ENCODE results near the gene NUDT19. TPM values are rescaled to one million over a fixed set of nuclear protein-coding genes. Genes with fewer than 3 reads are reported as not detected.
"Not testable (repeated sequence)": the region's sequence is repeated elsewhere in the genome, so short reads cannot be mapped to it uniquely, and the experiment has no call there.

Gene NUDT19
- total and polyA plus RNA-seq, 9 donors = 5.3 to 9.4 (median 8.4) TPM

GRCh38 chr19:32702010-32702409, 10.4 kb downstream of the NUDT19 start:
- H3K4me1 ChIP-seq (ENCODE audit: control insufficient read depth, insufficient read depth, low read length) = no peaks in the 10 kb centered on the region
- no peak for DNase-seq
- no peaks in the 10 kb centered on the region for H3K27me3 ChIP-seq (ENCODE audit: control insufficient read depth, insufficient read depth, low read length)
- H3K27ac ChIP-seq (ENCODE audit: low read length) = no peak overlapping the region
- peaks cover 14% of the 10 kb centered on the region for H3K36me3 ChIP-seq (ENCODE audit: control insufficient read depth, insufficient read depth, low read length)
- no peak overlapping the region for H3K4me3 ChIP-seq (ENCODE audit: low read length)
- WGBS (ENCODE audit: insufficient coverage) = 86% methylated on average over 3 of the region's 5 CpGs
- peaks cover 24% of the 10 kb centered on the region for H3K9me3 ChIP-seq (replicated peaks; ENCODE audit: control insufficient read depth, low read depth, low read length)

- not testable (repeated sequence) for H3K4me1 ChIP-seq (ENCODE audit: control insufficient read depth, insufficient read depth, low read length); DNase-seq; H3K27me3 ChIP-seq (ENCODE audit: control insufficient read depth, insufficient read depth, low read length); H3K36me3 ChIP-seq (ENCODE audit: control insufficient read depth, insufficient read depth, low read length); H3K27ac ChIP-seq (ENCODE audit: low read length); H3K4me3 ChIP-seq (ENCODE audit: low read length)
- H3K9me3 ChIP-seq (replicated peaks; ENCODE audit: control insufficient read depth, low read depth, low read length) = peaks cover 24% of the 10 kb centered on the region
- no CpG with 5 or more reads among the region's 2 CpGs for WGBS (ENCODE audit: insufficient coverage)
These were observed 12.4 kb downstream of the NUDT19 start for GRCh38 chr19:32704006-32704405.

- H3K36me3 ChIP-seq (ENCODE audit: control insufficient read depth, insufficient read depth, low read length) = peaks cover 16% of the 10 kb centered on the region
- H3K27me3 ChIP-seq (ENCODE audit: control insufficient read depth, insufficient read depth, low read length) = no peaks in the 10 kb centered on the region
- no peaks in the 10 kb centered on the region for H3K4me1 ChIP-seq (ENCODE audit: control insufficient read depth, insufficient read depth, low read length)
- no peak overlapping the region for H3K4me3 ChIP-seq (ENCODE audit: low read length)
- H3K27ac ChIP-seq (ENCODE audit: low read length) = no peak overlapping the region
- H3K9me3 ChIP-seq (replicated peaks; ENCODE audit: control insufficient read depth, low read depth, low read length) = peaks cover 13% of the 10 kb centered on the region
- WGBS (ENCODE audit: insufficient coverage) = 94% methylated on average over 2 of the region's 3 CpGs
- no peak for DNase-seq
These were observed 16.8 kb downstream of the NUDT19 start for GRCh38 chr19:32708457-32708856.

DNA sequence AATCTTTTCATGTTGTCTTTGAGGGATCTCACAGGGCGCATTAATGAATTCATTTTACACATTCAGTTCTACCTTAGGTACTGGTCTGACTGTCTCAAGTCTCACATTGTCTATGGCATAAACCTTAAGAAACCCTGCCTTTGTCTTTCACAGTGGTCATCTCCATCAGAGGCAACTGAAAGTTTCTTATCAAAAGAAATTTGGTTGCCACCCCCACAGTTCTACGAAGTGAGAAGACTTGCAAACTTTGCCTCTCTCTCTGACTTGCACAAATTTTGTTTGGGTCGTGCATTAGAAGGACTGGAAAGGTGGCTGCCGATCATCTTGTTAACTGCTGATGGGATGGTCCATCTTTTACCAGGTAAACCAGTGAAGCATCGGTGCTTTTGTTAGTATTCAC, 17.4 kb downstream of the NUDT19 start:
- Histone ChIP-seq H3K36me3 (ENCODE audit: control insufficient read depth, insufficient read depth, low read length) (peaks cover 16% of the 10 kb centered on the region), H3K27ac (ENCODE audit: low read length) (no peak overlapping the region), H3K27me3 (ENCODE audit: control insufficient read depth, insufficient read depth, low read length) (no peaks in the 10 kb centered on the region), H3K9me3 (replicated peaks; ENCODE audit: control insufficient read depth, low read depth, low read length) (peaks cover 9% of the 10 kb centered on the region), H3K4me1 (ENCODE audit: control insufficient read depth, insufficient read depth, low read length) (no peaks in the 10 kb centered on the region), H3K4me3 (ENCODE audit: low read length) (no peak overlapping the region)
- WGBS (ENCODE audit: insufficient coverage) = 87% methylated on average over 4 of the region's 5 CpGs
- DNase-seq = no peak

GRCh38 chr19:32711747-32712146, 20.1 kb downstream of the NUDT19 start:
- 86% methylated on average over 1 of the region's 6 CpGs for WGBS (ENCODE audit: insufficient coverage)
- DNase-seq = no peak
- Histone ChIP-seq H3K27me3 (ENCODE audit: control insufficient read depth, insufficient read depth, low read length) (no peaks in the 10 kb centered on the region), H3K4me1 (ENCODE audit: control insufficient read depth, insufficient read depth, low read length) (no peaks in the 10 kb centered on the region), H3K9me3 (replicated peaks; ENCODE audit: control insufficient read depth, low read depth, low read length) (no peaks in the 10 kb centered on the region), H3K4me3 (ENCODE audit: low read length) (no peak overlapping the region), H3K27ac (ENCODE audit: low read length) (no peak overlapping the region), H3K36me3 (ENCODE audit: control insufficient read depth, insufficient read depth, low read length) (peaks cover 20% of the 10 kb centered on the region)

GRCh38 chr19:32716203-32716602, 24.6 kb downstream of the NUDT19 start:
- H3K27ac ChIP-seq (ENCODE audit: low read length); DNase-seq; H3K4me1 ChIP-seq (ENCODE audit: control insufficient read depth, insufficient read depth, low read length); H3K9me3 ChIP-seq (replicated peaks; ENCODE audit: control insufficient read depth, low read depth, low read length); H3K27me3 ChIP-seq (ENCODE audit: control insufficient read depth, insufficient read depth, low read length); H3K4me3 ChIP-seq (ENCODE audit: low read length): not testable (repeated sequence)
- peaks cover 11% of the 10 kb centered on the region for H3K36me3 ChIP-seq (ENCODE audit: control insufficient read depth, insufficient read depth, low read length)
- WGBS (ENCODE audit: insufficient coverage) = 94% methylated on average over 6 of the region's 7 CpGs

DNA sequence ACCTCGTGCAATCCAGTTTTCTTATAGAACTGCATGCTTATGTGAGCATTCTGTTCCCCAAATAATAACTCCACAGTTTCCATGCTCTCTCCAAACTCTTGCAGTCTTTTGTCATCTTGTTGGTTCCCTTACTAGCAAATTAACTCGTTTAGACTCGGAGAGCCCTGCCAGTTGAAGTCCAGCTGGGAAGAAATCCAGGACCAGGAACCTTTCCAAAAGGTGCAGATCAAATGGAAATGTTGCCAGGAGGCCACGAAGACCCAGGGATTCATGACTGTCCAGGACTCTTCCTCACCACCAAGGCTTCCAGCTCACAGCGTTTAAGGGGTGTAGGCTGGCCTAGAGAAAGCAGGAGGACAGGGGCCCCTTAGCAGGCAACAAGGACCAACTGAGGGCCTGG, 25.9 kb downstream of the NUDT19 start:
- Histone ChIP-seq H3K27me3 (ENCODE audit: control insufficient read depth, insufficient read depth, low read length) (no peaks in the 10 kb centered on the region), H3K4me1 (ENCODE audit: control insufficient read depth, insufficient read depth, low read length) (no peaks in the 10 kb centered on the region), H3K36me3 (ENCODE audit: control insufficient read depth, insufficient read depth, low read length) (peaks cover 7% of the 10 kb centered on the region), H3K9me3 (replicated peaks; ENCODE audit: control insufficient read depth, low read depth, low read length) (no peaks in the 10 kb centered on the region), H3K27ac (ENCODE audit: low read length) (no peak overlapping the region), H3K4me3 (ENCODE audit: low read length) (no peak overlapping the region)
- 58% methylated on average over 2 of the region's 5 CpGs for WGBS (ENCODE audit: insufficient coverage)
- DNase-seq = peak; percentile 5

GRCh38 chr19:32718286-32718685, 26.7 kb downstream of the NUDT19 start:
- WGBS (ENCODE audit: insufficient coverage) = 86% methylated on average over 2 of the region's 7 CpGs
- Histone ChIP-seq H3K4me1 (ENCODE audit: control insufficient read depth, insufficient read depth, low read length) (no peaks in the 10 kb centered on the region), H3K4me3 (ENCODE audit: low read length) (no peak overlapping the region), H3K36me3 (ENCODE audit: control insufficient read depth, insufficient read depth, low read length) (peaks cover 4% of the 10 kb centered on the region), H3K27ac (ENCODE audit: low read length) (no peak overlapping the region), H3K27me3 (ENCODE audit: control insufficient read depth, insufficient read depth, low read length) (no peaks in the 10 kb centered on the region), H3K9me3 (replicated peaks; ENCODE audit: control insufficient read depth, low read depth, low read length) (no peaks in the 10 kb centered on the region)
- DNase-seq = no peak

- 91% methylated on average over 39 of the region's 44 CpGs for WGBS (ENCODE audit: insufficient coverage)
- Histone ChIP-seq H3K36me3 (ENCODE audit: control insufficient read depth, insufficient read depth, low read length) (peaks cover 4% of the 10 kb centered on the region), H3K27ac (ENCODE audit: low read length) (no peak within 1 kb of the TSS), H3K4me3 (ENCODE audit: low read length) (no peak within 1 kb of the TSS), H3K9me3 (replicated peaks; ENCODE audit: control insufficient read depth, low read depth, low read length) (no peaks in the 10 kb centered on the region), H3K27me3 (ENCODE audit: control insufficient read depth, insufficient read depth, low read length) (no peaks in the 10 kb centered on the region), H3K4me1 (ENCODE audit: control insufficient read depth, insufficient read depth, low read length) (no peaks in the 10 kb centered on the region)
- no peak for DNase-seq
These were observed 28.0 kb downstream of the NUDT19 start, which contains the start of gene TDRD12 for GRCh38 chr19:32719611-32720059. TDRD12 (plus strand) TSS chr19:32719767; CDS start chr19:32720073, 306 bp downstream.

DNA sequence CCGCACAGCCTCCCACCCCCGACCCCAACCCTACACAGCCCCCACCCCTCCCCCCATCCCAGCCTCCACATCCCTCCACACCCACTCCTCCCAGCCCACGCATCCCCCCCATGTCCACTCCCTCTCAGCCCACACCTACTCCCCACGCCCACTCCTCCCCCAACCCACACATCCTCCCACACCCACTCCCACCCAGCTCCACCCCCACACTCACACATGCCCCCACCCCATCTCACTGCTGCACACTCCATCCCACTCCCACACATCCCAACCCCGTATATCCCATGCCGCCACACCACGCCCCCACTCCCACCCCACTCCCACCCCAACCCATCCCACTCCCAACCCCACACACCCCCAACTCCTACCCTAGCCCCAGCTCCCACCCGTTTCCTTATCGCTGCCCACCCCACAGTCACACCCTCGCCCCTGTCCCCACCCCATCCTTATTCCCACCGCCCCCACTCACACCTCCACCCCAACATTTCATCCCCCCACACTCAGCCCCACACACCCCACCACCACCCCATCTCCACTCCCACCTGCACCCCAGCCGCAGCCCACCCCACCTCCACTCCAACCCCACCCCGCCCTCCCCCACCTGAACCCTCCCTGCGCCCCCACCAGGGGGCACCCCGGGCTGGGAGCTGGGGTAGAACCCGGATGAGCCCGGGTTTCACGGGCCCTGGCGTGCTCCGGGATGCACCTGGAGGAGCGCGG, 28.8 kb downstream of the NUDT19 start:
- Histone ChIP-seq H3K27me3 (ENCODE audit: control insufficient read depth, insufficient read depth, low read length) (no peaks in the 10 kb centered on the region), H3K9me3 (replicated peaks; ENCODE audit: control insufficient read depth, low read depth, low read length) (no peaks in the 10 kb centered on the region), H3K27ac (ENCODE audit: low read length) (no peak overlapping the region), H3K4me3 (ENCODE audit: low read length) (no peak overlapping the region), H3K36me3 (ENCODE audit: control insufficient read depth, insufficient read depth, low read length) (no peaks in the 10 kb centered on the region), H3K4me1 (ENCODE audit: control insufficient read depth, insufficient read depth, low read length) (no peaks in the 10 kb centered on the region)
- DNase-seq = no peak
- WGBS (ENCODE audit: insufficient coverage) = 96% methylated on average over 12 of the region's 22 CpGs

DNA sequence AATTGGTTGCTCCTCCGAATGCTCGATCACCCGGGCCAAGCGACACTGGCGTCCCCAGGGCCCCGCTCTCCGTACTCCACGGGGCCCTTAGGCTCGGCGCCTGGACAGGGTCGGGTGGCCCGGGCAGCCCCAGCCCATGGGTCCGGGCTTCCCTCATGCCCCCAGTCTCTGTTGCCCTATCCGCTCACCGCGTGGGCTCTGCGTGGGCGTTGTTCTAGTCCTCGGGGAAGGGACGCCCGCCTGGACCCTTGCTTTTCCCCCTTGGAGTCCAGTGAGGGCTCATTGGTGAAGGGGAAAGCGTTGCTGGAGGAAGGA, 29.3 kb downstream of the NUDT19 start:
- 95% methylated on average over 20 of the region's 22 CpGs for WGBS (ENCODE audit: insufficient coverage)
- H3K27me3 ChIP-seq (ENCODE audit: control insufficient read depth, insufficient read depth, low read length) = no peaks in the 10 kb centered on the region
- DNase-seq = no peak
- H3K9me3 ChIP-seq (replicated peaks; ENCODE audit: control insufficient read depth, low read depth, low read length) = no peaks in the 10 kb centered on the region
- H3K4me1 ChIP-seq (ENCODE audit: control insufficient read depth, insufficient read depth, low read length) = no peaks in the 10 kb centered on the region
- H3K36me3 ChIP-seq (ENCODE audit: control insufficient read depth, insufficient read depth, low read length) = no peaks in the 10 kb centered on the region
- H3K27ac ChIP-seq (ENCODE audit: low read length) = no peak overlapping the region
- H3K4me3 ChIP-seq (ENCODE audit: low read length) = no peak overlapping the region

Measured in muscle of leg (tissue), 11 donors.